GM20431 (cell line): Measurements from ENCODE around the gene PLCD3.

ENCODE experiments used
- in situ Hi-C: fragments of 300-500 bp; cut with MseI, MboI; formaldehyde crosslinking; loops from one replicate; pipeline ENCODE4 v1.15.0; 2020; ENCODE audit warnings: low sequenced_read_pairs; ENCODE audit not compliant: unreplicated experiment

Gene PLCD3

DNA sequence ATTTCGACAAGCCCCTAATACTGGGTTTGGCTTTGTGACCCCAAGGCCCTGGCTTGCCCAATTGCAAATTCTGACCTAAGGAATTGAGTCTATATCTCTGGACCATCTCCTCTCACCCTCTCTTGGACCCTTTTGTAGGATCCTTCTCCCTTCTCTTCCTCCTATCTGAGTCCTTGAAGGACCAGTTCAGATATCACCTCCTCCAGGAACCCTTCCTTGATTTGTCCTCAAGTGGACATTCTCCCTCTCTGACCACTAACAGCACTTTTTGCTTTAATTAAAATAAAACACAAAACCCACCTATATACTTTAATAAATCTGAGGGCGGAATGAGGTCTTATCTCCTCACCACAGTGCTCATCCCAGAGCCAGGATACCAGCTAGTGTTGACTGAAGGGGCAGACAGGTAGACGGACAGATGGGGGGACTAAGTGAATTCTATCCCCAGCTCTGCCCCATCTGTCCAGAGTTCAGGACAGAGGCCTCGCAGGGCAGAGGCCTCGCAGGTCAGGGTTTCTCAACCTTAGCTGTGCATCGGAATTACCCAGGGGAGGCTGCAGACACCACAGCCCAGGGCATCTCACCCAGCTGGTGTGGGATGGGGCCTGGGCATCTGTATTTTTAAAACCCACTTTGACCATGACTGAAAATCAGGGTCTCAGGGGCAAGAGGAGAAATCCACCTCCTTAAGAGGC lies 9.1 kb downstream of the PLCD3 start:
- in situ Hi-C loops: loop anchor here (25.0 kb wide), 1 partner anchor 211 kb away; the partner anchor contains the start of gene GFAP

DNA sequence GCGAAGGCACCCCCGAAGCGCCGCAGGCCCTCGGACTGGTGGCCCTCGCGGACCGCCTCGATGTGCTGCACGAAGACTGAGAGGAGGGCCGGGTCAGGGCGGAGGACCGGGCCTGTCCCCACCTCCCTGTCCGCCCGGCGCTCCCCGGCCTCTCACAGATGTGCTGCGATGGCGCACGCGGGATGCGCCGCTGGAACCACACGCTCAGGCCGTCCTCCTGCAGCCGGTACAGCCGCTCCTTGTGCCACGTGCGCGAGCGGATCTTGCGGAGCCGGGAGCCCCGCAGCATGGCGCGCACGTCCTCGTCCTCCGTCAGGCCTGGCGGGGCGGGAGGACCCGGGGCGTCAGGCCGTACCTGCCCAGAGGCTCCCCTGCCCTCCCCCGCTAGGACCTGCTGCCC lies 11.3 kb downstream of the PLCD3 start:
- in situ Hi-C loops: loop anchor here (25.0 kb wide), 1 partner anchor 209 kb away; the partner anchor contains the start of gene GFAP

DNA sequence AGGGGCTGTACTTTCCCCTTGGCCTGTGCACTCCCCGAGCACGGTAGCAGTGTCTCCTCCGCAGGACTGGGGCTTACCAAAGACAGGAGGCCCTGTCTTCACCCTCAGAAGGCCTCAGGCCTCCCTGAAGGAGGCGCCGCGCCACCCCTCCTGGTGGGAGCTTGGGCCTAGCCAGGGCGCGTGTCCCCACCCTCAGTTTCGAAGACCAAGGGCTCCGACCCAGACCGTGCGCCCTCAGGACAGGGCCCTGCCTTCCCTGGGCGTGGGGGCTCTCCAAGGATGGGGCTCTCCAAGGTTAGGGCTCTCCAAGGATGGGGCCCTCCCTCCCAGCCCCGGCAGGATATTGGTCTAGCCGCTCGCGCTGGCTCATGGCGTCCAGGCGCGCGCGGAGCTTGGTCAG lies 11.8 kb downstream of the PLCD3 start:
- in situ Hi-C loops: loop anchor here (25.0 kb wide), 1 partner anchor 208 kb away; the partner anchor contains the start of gene GFAP

DNA sequence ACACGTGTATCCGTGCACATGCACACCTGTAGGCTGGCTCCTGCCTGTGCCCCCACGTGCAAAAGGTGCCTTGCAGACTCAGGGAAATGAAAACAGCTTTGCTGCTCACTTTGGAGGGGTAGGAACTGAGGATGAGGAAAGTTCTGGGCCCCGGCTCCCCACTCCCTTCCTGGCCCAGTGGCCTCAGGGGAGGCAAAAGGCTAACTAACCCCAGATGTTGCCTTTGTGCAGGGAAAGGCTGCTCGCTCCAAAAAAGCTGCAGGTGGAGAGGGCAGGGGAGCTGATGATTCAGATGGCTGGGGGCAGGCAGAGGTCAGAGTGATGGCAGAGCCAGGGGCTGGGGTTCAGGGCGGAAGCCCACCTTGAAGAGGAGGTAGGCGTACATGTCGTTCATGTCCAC lies 12.4 kb downstream of the PLCD3 start:
- in situ Hi-C loops: loop anchor here (25.0 kb wide), 1 partner anchor 208 kb away; the partner anchor contains the start of gene GFAP

DNA sequence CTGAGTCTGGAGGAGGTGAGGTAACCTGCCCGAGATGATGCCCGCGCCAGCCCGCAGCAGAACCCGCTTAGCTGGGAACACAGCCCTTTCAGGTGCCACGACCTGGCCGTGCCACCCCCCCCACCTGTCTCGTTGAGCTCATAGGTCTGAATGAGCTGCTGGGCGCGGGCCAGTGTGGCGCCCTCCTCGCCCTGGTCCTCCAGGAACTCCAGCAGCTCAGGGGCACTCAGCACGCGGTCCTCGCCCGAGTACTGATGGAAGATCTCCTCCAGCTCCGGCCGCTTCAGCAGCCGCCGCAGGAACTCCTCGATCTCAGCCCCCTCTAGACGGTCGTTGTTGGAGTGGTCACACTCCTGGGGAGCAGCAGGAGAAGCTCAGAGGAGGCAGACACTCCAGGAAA lies 13.6 kb downstream of the PLCD3 start:
- in situ Hi-C loops: loop anchor here (25.0 kb wide), 1 partner anchor 206 kb away; the partner anchor contains the start of gene GFAP

DNA sequence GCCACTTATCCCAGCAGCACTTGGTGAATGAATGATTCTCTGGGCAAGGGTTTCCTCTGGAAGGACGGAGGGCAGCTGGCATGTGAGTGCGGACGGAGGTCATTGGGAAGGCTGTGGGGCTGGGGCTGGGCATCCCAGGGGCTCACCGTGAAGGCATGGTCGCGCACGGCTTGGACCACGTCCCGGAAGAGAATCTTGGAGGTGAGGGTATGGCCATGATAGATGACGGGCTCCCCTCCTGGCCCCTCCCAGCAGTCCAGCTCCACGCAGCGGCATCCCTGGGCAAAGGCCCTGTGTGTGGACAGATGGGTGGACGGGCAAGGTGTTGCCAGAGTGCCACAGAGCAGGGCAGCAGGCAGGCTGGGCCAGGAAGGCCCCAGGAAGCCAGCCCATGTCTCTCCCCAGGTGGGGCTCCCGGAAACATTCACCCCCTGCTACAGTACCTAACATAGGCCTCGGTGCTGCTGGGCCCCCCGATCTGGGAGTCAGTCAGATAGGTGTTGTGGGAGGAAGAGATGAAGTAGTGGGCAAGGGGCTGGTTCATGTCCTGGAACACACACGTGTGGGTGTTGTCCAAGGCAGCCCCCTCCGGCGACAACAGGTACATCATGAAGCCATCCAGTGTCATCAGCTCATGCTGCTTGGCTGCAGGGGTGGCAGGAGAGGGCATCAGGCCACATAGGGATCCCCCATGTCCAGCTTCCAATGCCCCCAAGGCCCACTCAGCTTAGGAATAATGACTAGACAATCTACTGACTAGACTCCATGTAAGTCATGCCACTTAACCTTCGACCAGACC lies 14.3 kb downstream of the PLCD3 start:
- in situ Hi-C loops: loop anchor here (25.0 kb wide), 1 partner anchor 206 kb away; the partner anchor contains the start of gene GFAP

DNA sequence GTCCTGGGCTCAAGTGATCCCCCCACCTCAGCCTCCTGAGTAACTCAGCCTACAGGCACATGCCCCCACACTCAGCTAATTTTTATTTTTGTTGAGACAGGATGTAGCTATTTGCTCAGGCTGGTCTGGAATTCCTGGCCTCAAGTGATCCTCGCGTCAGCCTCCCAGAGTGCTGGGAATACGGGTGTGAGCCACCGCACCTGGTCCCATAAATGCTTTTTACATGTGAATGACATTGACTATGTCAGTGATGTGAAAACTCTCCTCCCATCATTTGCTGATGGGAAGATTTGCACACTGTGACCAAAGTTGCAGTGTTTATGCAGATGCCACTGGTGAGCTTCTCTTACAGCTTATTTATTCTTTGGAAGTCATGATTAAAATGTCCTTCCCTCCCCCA lies 15.0 kb downstream of the PLCD3 start:
- in situ Hi-C loops: loop anchor here (25.0 kb wide), 1 partner anchor 205 kb away; the partner anchor contains the start of gene GFAP

DNA sequence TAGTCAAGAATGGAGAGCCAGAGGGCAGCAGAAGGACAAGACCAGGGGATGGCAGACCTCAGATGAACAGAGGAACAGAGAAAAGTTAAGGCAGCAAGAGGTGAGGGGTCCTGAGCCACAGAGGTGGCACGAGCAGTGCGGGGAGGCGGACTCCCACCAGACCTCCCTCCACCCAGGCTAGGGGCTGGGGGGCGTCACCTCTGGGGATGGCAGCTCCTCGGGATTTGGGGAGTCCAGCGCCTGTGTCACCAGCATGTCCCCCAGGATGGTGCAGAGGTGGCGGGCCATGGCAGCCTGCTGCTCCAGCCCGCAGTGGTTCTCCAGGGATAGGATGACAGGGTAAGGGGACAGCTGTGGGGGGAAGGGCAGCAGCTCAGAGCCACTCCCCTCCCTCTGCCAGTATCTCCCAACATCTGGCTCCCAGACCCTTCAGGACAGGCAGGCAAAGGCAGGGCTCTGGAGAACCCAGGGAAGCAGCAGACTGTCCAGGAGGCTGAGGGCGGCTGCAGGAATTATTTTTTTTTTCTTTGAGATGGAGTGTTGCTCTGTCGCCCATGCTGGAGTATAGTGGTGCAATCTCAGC lies 15.8 kb downstream of the PLCD3 start:
- in situ Hi-C loops: loop anchor here (25.0 kb wide), 1 partner anchor 204 kb away; the partner anchor contains the start of gene GFAP

DNA sequence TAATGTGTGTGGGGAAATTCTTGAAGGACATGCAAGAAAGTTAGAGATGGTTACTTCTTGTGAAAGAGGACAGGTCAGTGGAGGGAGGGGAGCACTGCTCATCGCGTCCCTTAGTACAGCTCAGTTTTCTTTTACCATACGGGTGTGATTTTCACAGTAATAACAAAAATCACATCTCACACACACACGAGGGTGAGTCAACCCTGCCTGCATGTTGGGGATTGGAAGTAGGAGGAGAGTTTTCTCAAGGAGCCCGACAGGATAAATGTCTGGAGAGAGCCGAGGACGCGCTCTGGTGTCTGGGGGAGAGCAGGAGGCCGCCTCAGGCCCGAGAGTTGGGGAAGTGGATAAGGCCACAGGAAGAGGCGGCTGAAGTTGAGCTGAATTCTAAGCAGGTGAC lies 16.4 kb downstream of the PLCD3 start:
- in situ Hi-C loops: loop anchor here (25.0 kb wide), 1 partner anchor 204 kb away; the partner anchor contains the start of gene GFAP

DNA sequence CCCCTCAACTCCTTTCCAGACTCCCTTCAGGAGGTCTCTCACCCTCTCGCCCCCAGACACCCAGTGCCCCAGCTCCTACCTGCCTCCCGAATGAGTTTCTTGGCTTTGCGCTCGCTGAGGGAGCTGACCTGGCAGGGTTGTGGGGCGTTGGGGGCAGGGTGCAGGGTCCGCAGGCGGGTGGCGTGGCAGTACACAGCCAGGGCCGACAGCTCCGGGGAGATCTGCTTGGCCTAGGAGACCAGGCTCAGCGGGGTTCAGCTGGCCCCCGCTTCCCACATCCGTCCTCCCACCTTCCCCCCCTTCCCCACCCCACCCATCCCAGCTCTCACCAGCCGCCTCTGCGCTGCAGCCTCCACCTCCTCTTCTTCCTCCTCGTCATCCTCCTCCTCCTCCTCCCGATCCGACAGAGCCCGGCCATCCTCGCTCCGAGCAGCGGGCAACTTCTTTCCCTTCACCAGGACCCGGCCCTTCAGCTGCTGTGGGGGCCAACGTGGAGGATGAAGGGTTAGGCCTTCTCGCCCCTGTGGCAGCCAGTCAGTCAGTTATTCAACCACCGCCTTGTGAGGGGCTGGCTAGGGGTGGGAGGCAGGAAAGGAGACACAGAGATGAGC lies 17.2 kb downstream of the PLCD3 start:
- in situ Hi-C loops: loop anchor here (25.0 kb wide), 1 partner anchor 203 kb away; the partner anchor contains the start of gene GFAP

DNA sequence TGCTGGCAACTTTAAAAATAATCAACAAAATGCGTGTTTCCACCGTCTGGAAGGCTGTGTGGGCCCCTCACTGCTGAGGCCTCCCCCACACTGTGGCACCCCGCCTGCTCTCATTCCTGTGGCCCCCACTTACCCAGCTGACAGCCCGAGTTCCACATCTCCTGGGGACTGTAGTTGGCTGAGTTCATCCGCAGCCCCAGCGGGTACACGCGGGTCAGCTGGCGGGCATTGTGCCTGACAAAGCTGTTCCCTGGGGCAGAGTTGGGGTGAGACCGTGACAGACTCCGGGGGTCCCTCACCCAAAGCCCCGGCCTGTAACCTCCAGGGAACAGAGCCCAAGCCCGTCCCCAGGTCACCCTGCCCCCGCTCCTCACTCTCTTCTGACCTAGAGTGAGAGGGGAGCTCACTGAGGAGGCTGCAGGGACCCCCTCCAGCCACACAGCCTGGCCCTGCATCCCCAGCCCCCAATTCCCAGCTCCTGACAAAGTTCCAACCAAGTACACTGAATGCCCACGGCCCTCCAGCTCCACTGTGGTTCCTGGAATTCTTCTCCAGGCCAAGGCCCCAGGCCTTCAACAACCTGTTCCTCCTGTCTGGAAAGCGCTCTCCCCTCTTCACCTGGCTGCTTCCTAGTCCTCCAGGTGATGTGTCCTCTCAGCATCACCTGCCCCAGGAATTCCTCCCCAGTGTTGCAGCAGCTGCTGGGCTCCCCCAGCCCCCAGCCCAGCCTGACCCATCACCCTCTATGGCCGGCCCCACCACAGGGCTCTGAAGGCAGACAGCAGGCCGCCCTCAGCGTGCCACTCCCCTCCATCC lies 18.0 kb downstream of the PLCD3 start:
- in situ Hi-C loops: loop anchor here (25.0 kb wide), 1 partner anchor 202 kb away; the partner anchor contains the start of gene GFAP

DNA sequence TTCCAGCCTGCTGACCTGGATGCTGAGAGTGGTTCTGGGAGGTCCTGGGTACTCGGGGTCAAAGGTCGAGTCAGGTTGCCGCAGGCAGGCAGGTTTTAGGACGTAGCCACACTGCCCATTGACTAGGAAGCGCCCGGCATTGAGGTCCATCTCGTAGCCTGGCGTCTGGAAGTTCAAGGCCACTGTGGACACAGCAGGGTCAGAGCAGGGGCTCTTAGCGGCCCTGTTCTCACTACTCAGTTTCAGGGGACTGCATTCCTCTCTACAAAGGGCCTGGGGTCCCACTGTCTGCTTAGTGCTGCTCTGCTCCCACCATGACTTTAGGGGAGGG lies 18.9 kb downstream of the PLCD3 start:
- in situ Hi-C loops: loop anchor here (25.0 kb wide), 1 partner anchor 201 kb away; the partner anchor contains the start of gene GFAP

DNA sequence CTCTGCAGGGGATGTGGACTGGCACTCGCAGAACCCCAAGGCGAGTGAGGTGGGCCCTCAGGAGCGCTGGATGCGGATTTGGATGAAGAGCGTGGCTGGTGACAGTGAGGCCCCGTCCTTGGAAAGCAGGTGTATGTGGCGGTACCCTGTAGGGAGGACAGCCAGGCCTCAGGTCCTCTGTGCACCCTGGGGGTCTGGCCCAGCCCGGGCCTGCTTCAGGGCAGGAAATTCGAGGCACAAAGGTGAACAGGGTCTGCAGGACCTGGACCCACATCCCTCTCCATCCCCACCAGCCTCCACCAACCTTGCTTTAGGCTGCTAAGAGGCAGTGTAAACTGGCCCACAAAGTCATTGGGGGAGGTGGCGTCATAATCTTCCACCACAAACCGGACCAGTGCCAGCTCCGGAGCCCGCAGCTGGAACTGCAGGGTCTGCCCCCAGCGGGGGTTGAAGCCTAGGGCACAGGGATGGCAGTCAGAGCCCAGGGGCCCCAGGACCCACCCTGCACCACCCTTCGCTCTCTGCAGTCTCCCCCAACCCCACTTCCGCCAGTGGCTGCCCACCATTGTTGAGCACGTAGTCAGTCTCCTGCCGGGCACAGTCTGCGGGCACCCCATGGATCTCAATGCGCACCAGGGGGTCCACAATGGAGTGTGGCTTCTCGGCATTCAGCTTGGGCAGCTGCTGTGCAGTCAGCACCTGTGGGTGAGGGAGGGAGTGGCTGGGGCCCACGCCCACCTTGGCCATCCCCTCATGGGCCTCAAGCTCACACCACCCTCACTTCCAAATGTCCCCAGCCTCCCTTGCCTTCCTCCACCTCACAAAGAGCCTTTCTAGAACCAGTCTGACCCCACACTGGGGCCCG lies 19.5 kb downstream of the PLCD3 start:
- in situ Hi-C loops: loop anchor here (25.0 kb wide), 1 partner anchor 200 kb away; the partner anchor contains the start of gene GFAP

DNA sequence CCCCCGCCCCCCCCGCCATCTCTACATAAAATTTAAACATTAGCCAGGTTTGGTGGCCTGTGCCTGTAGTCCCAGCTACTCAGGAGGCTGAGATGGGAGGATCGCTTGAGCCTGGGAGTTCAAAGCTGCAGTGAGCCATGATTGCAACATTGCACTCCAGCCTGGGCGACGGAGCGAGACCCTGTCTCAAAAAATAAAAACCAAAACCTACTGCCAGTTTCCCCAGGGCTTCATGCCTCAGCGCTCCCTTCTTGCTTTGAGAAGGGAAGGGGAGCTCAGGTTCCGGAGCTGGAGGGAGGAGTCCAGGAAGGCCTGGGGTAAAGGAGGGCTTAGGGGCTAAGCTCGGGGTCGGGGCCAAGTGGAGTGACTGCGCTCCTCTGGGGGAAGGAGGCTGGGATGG lies 20.5 kb downstream of the PLCD3 start:
- in situ Hi-C loops: loop anchor here (25.0 kb wide), 1 partner anchor 200 kb away; the partner anchor contains the start of gene GFAP

DNA sequence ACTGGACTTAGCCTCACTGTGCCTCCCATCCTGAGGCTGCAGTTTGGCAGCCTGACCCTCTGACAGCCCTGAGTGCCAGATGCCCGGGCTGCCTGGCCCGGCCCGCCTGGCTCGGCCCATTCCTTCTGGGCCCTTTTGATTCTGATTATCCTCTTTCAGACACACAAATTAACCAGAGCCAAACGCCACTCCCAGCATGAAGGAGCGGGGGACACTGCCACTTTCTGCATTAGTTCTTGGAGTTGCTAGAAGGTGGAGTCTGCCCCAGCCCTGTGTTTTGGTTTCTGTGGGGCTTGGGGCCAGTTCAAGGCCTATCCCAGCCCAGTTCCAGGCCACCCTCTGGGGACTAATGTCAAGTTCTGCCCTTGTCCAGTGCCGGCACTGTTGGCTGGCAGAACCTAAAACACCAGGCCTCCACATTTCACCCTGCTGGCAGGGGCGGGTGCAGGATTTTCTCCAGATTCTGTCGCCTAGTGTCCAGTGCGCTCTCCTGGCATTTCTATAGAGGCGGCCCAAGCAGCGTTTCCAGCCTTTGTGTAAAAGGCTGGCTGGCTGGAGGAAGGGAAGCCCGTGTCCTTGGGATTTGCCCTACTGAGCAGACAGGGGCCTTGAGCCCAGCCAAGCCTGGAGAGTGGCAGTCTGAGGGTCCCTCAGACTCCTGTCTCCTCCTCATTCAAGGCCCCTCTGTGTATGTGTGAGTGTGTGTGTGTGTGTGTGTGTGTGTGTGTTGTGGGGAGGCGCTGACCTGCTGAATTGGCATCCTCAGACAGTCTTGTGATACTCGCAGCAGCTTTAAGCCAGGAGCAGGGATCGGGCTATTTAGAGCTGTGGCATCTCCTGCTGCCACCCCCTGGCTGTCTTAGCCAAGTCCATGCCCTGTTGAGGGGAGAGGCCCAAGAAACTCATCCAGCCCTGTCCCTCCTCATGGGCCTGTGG lies 21.4 kb downstream of the PLCD3 start:
- in situ Hi-C loops: loop anchor here (25.0 kb wide), 1 partner anchor 199 kb away; the partner anchor contains the start of gene GFAP

DNA sequence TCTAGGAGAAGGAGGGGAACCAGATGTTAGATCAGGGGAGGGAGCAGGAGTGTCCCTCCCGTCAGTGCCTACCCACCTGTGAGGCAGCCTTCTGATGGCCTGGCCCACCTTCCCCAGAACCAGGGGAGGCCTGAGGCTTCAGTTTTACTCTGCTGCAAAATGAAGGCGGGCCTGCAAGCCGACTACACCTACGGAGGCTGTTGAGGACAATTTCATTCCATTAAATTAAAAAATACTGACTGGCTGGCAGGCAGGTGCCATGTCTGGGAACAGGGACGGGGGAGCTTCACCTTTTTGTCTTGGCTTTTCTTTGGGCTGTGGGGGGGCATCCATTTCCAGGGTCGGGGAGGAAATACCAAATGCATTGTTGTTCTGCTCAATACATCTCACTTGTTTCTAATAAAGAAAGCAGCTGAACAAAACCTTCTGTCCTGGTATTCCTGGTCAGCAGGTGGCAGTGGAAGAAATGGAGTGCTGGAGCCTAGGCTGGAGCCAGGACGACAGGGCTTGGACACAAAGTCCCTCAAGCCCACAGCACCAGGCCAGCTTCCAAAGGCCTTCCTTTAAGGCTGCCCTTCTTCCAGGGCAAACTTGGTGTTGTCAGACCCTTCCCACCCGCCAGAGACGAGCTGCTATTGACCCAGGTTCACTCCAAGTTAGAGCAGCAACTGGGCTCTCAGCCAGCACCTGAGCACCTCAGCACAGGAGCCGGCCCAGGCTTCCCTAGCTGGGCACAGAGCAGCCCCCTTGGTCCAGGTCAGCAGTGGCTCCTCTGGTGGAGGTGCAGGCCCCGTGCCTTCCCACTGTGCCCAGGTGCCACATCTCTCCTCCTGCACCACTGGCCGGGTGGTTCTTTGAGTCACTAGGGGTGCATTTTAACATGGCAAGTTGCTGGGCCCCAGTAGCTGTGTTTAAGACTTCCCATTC lies 23.5 kb downstream of the PLCD3 start:
- in situ Hi-C loops: loop anchor here (25.0 kb wide), 1 partner anchor 197 kb away; the partner anchor contains the start of gene GFAP
